ENCODE data around the gene PPA2.

GRCh38 chr4:105357258-105357980, 116.4 kb downstream of the PPA2 start:
- TF ChIP-seq CTCF (IDR thresholded peaks at IDR 0.05; ENCODE audit: low read depth, low read length, poor library complexity, severe bottlenecking) (no peak), EZH2phosphoT487 (IDR thresholded peaks at IDR 0.05; ENCODE audit: borderline replicate concordance, low read length) (no peak)

Data from DOHH2 (cell line).